GM21526 (cell line): ENCODE data around the gene C1orf232.
A peak's percentile ranks its signal among the peaks of the same experiment; 100 is the strongest.

Experiments used
- ATAC-seq: cut with Tn5 transposase; IDR thresholded peaks from one replicate; pipeline ENCODE4 v1.9.1; 2021; ENCODE audit warnings: moderate library complexity; ENCODE audit not compliant: unreplicated experiment, low FRiP score

Gene C1orf232

GRCh38 chr1:26180010-26180506, 11.3 kb upstream of the C1orf232 start:
- ATAC-seq, result no peak

- ATAC-seq, result no peak
Measured at GRCh38 chr1:26177182-26177684, 8.5 kb upstream of the C1orf232 start, which contains the start of gene CNKSR1. Gene CNKSR1, plus strand, starts transcription at chr1:26177491. Its CDS starts 57 bp downstream, at chr1:26177548.

- ATAC-seq, result no peak
Measured at GRCh38 chr1:26175346-26175745, 6.6 kb upstream of the C1orf232 start.

- ATAC-seq, result no peak
Measured at GRCh38 chr1:26171084-26172072, 2.6 kb upstream of the C1orf232 start, which contains the start of gene ZNF593OS. Gene ZNF593OS, minus strand, starts transcription at chr1:26171832. Its CDS starts 171 bp downstream, at chr1:26171661.

GRCh38 chr1:26170472-26170821, 1.7 kb upstream of the C1orf232 start:
- ATAC-seq, result no peak

GRCh38 chr1:26169669-26170471, 1.1 kb upstream of the C1orf232 start, which contains the start of gene ZNF593:
Gene ZNF593, plus strand, starts transcription at chr1:26169908. Its CDS starts 76 bp downstream, at chr1:26169984.
- peak; percentile 87 for ATAC-seq

GRCh38 chr1:26169198-26169554, 413 bp upstream of the C1orf232 start:
- ATAC-seq, result no peak

GRCh38 chr1:26166719-26167281, 2.0 kb downstream of the C1orf232 start:
- ATAC-seq, result no peak

GRCh38 chr1:26164861-26165842, 3.6 kb downstream of the C1orf232 start:
- ATAC-seq, result no peak

- ATAC-seq, result no peak
Measured at GRCh38 chr1:26164036-26164860, 4.5 kb downstream of the C1orf232 start.

- no peak for ATAC-seq
Measured at GRCh38 chr1:26163684-26164035, 5.1 kb downstream of the C1orf232 start.

- no peak for ATAC-seq
Measured at GRCh38 chr1:26162220-26162709, 6.5 kb downstream of the C1orf232 start.

GRCh38 chr1:26161415-26162219, 7.1 kb downstream of the C1orf232 start:
- no peak for ATAC-seq

- ATAC-seq, result no peak
Measured at GRCh38 chr1:26160527-26161414, 8.0 kb downstream of the C1orf232 start.

GRCh38 chr1:26159743-26160039, 9.1 kb downstream of the C1orf232 start:
- no peak for ATAC-seq

GRCh38 chr1:26158908-26159742, 9.6 kb downstream of the C1orf232 start, which contains the start of gene FAM110D:
Gene FAM110D, plus strand, starts transcription at chr1:26159079. Its CDS starts 2,213 bp downstream, at chr1:26161292.
- ATAC-seq, result no peak
